Activated T-helper 17 cell treated with anti-CD3 and anti-CD28 coated beads, Interleukin-2, amount 50 U/mL, for 72 hours (primary cell): ENCODE data around the gene RPL13A. TPM values are rescaled to one million over a fixed set of nuclear protein-coding genes. Genes with fewer than 3 reads are reported as not detected.
"Not testable (repeated sequence)": the region's sequence is repeated elsewhere in the genome, so short reads cannot be mapped to it uniquely, and the experiment has no call there.

Experiments
- ATAC-seq: fragments of 150-1000 bp; cut with Tn5 transposase; replicated peaks from 2 replicates; pipeline ENCODE4 v1.10.0; 2021; ENCODE audit warnings: mild to moderate bottlenecking, moderate library complexity
- H3K27ac Mint-ChIP-seq: one replicate; pipeline ENCODE4 v1.8.0; 2022; ENCODE audit warnings: mixed read lengths
- H3K27me3 Mint-ChIP-seq: one replicate; pipeline ENCODE4 v1.8.0; 2022; ENCODE audit warnings: mixed read lengths
- H3K36me3 Mint-ChIP-seq: one replicate; pipeline ENCODE4 v1.8.0; 2022; ENCODE audit warnings: low read depth, mild to moderate bottlenecking, mixed read lengths
- H3K4me1 Mint-ChIP-seq: one replicate; pipeline ENCODE4 v1.8.0; 2022; ENCODE audit warnings: mixed read lengths
- H3K4me3 Mint-ChIP-seq: one replicate; pipeline ENCODE4 v1.8.0; 2022; ENCODE audit warnings: mild to moderate bottlenecking, mixed read lengths
- H3K9me3 Mint-ChIP-seq: one replicate; pipeline ENCODE4 v1.8.0; 2022; ENCODE audit warnings: mixed read lengths
- total RNA-seq, 2 donors: library from RNA; stranded (reverse); gene quantifications; one replicate each; pipeline ENCODE4 v1.2.3, GENCODE V29; 2022

RPL13A gene
- total RNA-seq, 2 donors from 2014 or later, result 3,905 to 4,763 TPM

DNA sequence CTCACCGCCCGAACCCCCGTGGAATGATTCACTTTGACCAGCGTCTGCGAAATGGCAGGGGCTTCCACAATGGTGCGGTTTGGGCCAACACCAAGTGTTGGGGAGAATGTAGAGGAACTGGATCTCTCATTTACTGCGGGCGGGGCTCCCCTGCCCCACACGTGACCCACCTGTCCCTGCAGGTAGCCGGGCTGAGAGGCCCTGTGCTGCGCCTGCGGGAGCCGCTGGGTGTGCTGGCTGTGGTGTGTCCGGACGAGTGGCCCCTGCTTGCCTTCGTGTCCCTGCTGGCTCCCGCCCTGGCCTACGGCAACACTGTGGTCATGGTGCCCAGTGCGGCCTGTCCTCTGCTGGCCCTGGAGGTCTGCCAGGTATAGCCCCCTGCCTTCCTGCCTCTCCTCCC lies 19.2 kb upstream of the RPL13A start:
- Mint-ChIP-seq H3K36me3 (peaks cover 14% of the 10 kb centered on the region), H3K27me3 (no peaks in the 10 kb centered on the region), H3K4me3 (peak overlapping the region; percentile 85), H3K4me1 (peaks cover 7% of the 10 kb centered on the region), H3K9me3 (no peaks in the 10 kb centered on the region), H3K27ac (peak overlapping the region; percentile 97)
- no peak for ATAC-seq

DNA sequence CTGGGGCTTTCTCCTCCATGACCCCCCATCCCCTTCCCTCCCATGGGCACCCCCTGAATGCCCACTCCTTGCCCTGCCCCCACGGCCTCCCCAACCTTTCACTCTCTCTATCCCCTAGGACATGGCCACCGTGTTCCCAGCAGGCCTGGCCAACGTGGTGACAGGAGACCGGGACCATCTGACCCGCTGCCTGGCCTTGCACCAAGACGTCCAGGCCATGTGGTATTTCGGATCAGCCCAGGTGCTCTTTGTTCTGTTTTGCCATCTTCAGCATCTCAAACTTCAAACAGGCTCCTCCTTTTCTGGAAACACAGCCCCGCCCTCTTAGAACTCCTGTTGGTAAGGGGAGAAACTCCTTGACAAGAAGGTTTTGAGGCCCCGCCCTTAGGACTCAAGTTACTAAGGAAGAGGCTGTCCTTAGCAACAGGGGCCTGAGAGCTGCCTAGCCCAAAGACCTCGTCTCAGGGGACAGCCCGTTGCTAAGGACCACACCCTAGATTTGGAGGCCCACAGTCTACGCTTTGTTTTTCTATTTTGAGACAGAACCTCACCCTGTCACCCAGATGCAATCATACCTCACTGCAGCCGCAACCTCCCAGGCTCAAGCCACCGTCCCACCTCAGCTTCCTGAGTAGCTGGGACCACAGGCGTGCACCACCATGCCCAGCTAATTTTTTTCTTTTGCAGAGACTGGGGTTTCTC lies 18.5 kb upstream of the RPL13A start:
- peak overlapping the region; percentile 97 for H3K27ac Mint-ChIP-seq
- H3K4me1 Mint-ChIP-seq, result peaks cover 7% of the 10 kb centered on the region
- no peaks in the 10 kb centered on the region for H3K27me3 Mint-ChIP-seq
- peak overlapping the region; percentile 85 for H3K4me3 Mint-ChIP-seq
- no peaks in the 10 kb centered on the region for H3K9me3 Mint-ChIP-seq
- ATAC-seq, result peak; percentile 80
- H3K36me3 Mint-ChIP-seq, result peaks cover 14% of the 10 kb centered on the region

DNA sequence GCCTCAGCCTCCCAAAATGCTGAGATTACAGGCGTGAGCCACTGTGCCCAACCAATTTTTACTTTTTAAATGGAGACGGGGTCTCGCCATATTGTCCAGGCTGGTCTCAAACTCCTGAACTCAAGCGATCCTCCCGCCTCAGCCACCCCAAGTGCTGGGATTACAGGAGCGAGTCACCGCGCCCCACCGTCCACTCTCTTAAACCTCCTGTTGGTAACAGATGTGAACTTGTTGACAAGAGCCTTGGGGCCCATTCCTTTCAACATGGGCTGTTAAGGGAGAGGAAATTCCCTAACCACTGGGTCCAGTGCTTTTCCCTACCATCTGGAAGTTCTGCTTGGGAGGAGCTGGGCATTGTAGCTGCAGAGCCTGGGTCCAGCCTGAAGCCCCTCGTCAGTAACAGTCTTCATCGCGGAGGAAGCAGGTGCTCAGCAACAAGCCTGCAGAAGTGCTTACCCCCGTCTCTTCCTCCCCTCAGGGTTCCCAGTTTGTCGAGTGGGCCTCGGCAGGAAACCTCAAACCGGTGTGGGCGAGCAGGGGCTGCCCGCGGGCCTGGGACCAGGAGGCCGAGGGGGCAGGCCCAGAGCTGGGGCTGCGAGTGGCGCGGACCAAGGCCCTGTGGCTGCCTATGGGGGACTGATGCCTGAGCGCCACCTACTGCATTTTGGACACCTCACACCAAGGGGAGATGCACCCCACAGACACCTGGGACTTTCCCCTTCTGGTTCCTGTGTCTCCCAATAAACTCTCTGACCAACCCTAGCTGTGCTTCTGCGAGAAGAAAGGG lies 17.4 kb upstream of the RPL13A start:
- H3K9me3 Mint-ChIP-seq, result no peaks in the 10 kb centered on the region
- H3K4me3 Mint-ChIP-seq, result peak overlapping the region; percentile 85
- peak; percentile 74 for ATAC-seq
- peaks cover 14% of the 10 kb centered on the region for H3K36me3 Mint-ChIP-seq
- H3K4me1 Mint-ChIP-seq, result peaks cover 8% of the 10 kb centered on the region
- no peaks in the 10 kb centered on the region for H3K27me3 Mint-ChIP-seq
- H3K27ac Mint-ChIP-seq, result peak overlapping the region; percentile 97

DNA sequence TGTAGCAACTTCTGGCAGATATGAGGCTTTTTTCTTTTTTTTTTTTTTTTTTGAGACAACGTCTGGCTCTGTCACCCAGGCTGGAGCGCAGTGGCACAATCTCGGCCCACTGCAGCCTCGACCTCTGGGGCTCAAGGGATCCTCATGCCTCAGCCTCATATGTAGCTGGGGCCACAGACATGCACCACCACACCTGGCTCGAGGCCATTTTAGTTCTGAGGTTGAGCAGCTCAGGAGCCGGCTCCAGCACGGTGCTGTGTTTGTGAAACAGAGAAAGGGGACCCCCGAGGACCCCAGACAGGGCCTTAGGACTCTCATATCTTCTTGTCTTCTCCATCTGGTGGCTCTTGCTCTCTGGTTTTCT lies 16.8 kb upstream of the RPL13A start:
- peaks cover 12% of the 10 kb centered on the region for H3K4me1 Mint-ChIP-seq
- H3K4me3 Mint-ChIP-seq, result peak overlapping the region; percentile 85
- no peaks in the 10 kb centered on the region for H3K9me3 Mint-ChIP-seq
- H3K36me3 Mint-ChIP-seq, result peaks cover 20% of the 10 kb centered on the region
- peak overlapping the region; percentile 97 for H3K27ac Mint-ChIP-seq
- H3K27me3 Mint-ChIP-seq, result no peaks in the 10 kb centered on the region
- ATAC-seq, result no peak

DNA sequence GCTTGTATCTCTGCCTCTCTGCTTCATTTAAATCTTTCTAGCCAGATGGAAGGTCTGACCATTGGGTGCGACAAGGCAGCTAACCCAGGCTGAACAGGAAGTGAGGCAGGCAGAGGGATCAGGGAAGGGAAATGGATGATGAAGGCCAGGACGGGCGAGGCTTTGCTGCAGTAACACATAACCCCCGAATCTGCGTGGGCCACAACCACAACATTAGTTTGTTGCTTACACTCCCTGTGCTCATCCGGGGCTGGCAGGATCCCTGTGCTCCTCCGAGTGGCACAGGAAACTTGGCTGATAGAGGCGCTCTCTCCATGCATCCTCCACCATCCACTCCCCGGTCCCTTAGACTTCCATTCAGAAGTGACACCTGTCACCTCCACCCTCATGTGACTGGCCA lies 14.5 kb upstream of the RPL13A start:
- H3K27me3 Mint-ChIP-seq, result no peaks in the 10 kb centered on the region
- peaks cover 39% of the 10 kb centered on the region for H3K36me3 Mint-ChIP-seq
- peak overlapping the region; percentile 95 for H3K27ac Mint-ChIP-seq
- peak overlapping the region; percentile 98 for H3K4me3 Mint-ChIP-seq
- ATAC-seq, result no peak
- H3K9me3 Mint-ChIP-seq, result no peaks in the 10 kb centered on the region
- peaks cover 20% of the 10 kb centered on the region for H3K4me1 Mint-ChIP-seq

DNA sequence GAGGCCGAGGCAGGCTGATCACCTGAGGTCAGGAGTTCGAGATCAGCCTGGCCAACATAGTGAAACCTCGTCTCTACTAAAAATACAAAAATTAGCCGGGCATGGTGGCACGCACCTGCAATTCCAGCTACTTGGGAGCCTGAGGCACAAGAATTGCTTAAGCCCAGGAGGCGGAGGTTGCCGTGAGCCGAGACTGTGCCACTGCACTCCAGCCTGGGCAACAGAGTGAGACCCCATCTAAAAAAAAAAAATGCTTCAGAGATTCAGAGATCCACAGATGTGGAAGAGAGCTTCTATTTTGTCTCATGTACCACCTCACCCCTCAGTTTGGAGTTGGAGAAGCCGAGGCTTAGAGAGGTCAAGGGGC lies 13.9 kb upstream of the RPL13A start:
- not testable (repeated sequence) for ATAC-seq, H3K27me3 Mint-ChIP-seq, H3K9me3 Mint-ChIP-seq
- H3K36me3 Mint-ChIP-seq, result peaks cover 40% of the 10 kb centered on the region
- peaks cover 20% of the 10 kb centered on the region for H3K4me1 Mint-ChIP-seq
- peak overlapping the region; percentile 98 for H3K4me3 Mint-ChIP-seq
- peak overlapping the region; percentile 95 for H3K27ac Mint-ChIP-seq

DNA sequence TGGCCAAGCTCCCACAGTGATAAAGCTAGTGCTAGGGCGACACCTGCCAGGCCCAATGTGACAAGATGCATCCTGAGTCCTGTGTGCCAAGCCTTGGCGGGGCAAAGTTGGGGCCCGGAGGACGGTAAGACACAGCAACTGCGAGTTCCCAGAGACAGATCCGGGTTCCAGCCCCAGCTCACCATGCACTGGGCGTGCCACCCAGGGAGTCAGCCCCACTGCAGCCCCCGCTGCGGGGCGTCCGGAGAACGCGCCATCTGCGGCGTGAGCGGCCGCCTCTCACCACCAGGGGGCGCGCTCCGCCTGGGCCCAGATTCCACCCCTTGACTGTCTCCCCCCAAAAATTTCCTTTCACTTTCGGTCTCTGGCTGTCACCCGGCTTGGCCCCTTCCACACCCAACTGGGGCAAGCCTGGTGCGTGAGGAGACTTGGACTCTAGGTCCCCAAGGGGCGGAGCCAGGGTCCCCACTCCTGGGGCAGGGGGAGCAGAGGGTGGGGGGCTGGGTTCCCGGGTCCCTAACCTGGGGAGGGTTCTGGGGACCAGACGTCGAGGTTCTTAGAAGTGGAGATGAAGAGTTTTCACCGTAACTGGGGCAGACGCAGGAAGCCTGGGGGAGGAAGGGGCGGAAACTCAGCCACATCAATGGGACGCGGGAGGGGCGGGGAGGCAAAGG lies 13.4 kb upstream of the RPL13A start, which contains the start of gene FLT3LG:
Gene FLT3LG, plus strand, starts transcription at position 348 of the 674 bp plus-strand sequence. CDS start 425 bp downstream, outside the sequence.
- peak within 1 kb of the TSS; percentile 98 for H3K4me3 Mint-ChIP-seq
- H3K27ac Mint-ChIP-seq, result peak within 1 kb of the TSS; percentile 95
- H3K27me3 Mint-ChIP-seq, result no peaks in the 10 kb centered on the region
- peak; percentile 52 for ATAC-seq
- peaks cover 40% of the 10 kb centered on the region for H3K36me3 Mint-ChIP-seq
- peaks cover 15% of the 10 kb centered on the region for H3K4me1 Mint-ChIP-seq
- no peaks in the 10 kb centered on the region for H3K9me3 Mint-ChIP-seq

DNA sequence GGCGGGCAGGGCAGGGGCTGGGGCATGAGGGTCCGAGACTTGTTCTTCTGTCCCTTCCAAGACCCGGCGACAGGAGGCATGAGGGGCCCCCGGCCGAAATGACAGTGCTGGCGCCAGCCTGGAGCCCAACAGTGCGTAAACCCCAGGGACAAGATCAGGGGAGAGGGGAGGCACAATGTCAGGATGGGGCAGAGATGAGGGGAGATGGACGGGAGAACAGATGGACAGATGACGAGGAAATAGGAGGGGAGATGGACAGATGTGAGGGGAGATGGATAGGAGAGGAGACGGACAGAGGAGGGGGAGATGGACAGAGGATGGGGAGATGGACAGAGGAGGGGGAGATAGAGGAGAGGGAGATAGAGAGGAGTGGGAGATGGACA lies 12.9 kb upstream of the RPL13A start:
- Mint-ChIP-seq H3K4me3 (peak overlapping the region; percentile 98), H3K27ac (peak overlapping the region; percentile 95), H3K9me3 (no peaks in the 10 kb centered on the region), H3K27me3 (no peaks in the 10 kb centered on the region), H3K36me3 (peaks cover 42% of the 10 kb centered on the region), H3K4me1 (peaks cover 14% of the 10 kb centered on the region)
- ATAC-seq, result no peak

DNA sequence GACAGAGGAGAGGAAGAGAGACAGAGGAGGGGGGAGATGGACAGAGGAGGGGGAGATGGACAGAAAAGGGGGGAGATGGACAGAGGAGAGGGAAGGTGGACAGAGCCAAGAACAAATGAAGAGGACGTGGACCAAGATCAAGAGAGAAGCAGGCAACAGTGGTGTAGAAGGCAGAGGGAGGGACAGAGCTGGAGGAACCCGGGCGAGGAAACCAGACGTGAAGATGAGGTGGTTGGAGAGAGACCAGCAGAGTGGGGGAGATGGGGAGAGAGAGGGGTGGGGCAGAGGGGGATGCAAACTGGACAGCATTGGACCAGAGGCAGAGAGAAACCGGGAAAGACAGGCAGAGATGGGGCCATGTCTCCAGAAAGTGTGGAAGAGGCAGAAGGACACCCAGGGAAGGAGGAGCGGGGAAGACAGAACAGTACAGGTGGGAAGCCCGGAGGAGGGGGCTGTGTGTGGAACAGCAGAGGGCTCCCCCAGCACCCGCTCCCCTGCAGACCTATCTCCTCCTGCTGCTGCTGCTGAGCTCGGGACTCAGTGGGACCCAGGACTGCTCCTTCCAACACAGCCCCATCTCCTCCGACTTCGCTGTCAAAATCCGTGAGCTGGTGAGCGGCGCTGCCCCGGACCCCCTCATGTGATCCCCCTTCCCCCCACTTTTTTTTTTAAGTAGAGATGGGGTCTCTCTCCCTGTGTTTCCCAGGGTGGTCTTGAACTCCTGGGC lies 12.1 kb upstream of the RPL13A start:
- no peaks in the 10 kb centered on the region for H3K27me3 Mint-ChIP-seq
- no peaks in the 10 kb centered on the region for H3K9me3 Mint-ChIP-seq
- peak overlapping the region; percentile 98 for H3K4me3 Mint-ChIP-seq
- peaks cover 50% of the 10 kb centered on the region for H3K36me3 Mint-ChIP-seq
- ATAC-seq, result no peak
- peak overlapping the region; percentile 95 for H3K27ac Mint-ChIP-seq
- H3K4me1 Mint-ChIP-seq, result peaks cover 14% of the 10 kb centered on the region

DNA sequence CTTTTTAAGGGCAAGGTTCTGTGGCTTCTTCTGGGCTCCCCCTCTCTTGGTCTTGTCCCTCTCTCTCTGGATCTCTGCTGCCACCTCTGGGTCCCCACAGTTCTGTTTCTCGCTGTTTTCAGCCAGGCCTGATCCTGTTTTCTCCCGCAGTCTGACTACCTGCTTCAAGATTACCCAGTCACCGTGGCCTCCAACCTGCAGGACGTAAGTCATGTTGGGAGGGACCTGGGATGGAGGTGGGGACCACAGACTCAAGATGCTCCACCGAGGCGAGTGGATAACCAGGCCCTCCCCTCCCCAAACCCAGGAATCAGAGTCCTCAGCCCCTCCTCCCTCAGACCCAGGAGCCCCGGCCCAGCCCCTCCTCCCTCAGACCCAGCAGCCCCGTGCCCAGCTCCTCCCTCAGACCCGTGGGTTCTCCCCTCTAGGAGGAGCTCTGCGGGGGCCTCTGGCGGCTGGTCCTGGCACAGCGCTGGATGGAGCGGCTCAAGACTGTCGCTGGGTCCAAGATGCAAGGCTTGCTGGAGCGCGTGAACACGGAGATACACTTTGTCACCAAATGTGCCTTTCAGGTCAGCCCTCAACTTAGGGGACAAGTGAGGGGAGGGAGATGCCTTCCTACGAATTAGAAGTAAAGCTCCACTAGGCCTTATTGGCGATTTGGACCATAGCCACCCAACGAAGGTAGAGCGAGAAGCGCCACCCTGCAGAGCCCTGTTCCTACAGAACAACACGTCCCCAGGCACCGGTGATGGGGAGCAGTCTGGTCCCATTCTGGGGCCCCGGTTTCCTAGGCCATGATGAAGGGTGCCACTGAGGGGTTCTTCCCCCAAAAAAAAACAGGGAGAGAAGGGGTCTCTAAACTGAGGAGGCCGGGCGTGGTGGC lies 11.2 kb upstream of the RPL13A start:
- H3K9me3 Mint-ChIP-seq, result no peaks in the 10 kb centered on the region
- H3K27ac Mint-ChIP-seq, result peak overlapping the region; percentile 95
- H3K4me1 Mint-ChIP-seq, result peaks cover 14% of the 10 kb centered on the region
- H3K36me3 Mint-ChIP-seq, result peaks cover 59% of the 10 kb centered on the region
- ATAC-seq, result peak; percentile 76
- H3K4me3 Mint-ChIP-seq, result peak overlapping the region; percentile 98
- H3K27me3 Mint-ChIP-seq, result no peaks in the 10 kb centered on the region

DNA sequence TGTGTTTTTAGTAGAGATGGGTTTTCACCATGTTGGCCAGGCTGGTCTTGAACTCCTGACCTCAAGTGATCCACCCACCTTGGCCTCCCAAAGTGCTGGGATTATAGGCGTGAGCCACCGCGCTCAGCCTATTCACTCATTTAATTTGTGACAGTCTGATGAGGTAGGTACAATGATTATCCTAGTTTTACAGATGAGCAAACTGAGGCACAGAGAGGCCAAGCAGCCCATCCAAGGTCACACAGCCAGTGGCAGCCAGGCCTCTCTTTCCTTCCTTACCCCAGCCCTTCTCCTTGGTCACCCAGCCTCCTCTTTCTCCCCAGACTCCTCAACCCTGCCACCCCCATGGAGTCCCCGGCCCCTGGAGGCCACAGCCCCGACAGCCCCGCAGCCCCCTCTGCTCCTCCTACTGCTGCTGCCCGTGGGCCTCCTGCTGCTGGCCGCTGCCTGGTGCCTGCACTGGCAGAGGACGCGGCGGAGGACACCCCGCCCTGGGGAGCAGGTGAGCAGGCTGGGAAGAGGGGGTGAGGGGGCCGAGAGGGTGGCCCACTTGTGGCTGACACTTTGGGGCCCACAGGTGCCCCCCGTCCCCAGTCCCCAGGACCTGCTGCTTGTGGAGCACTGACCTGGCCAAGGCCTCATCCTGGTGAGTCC lies 7.3 kb upstream of the RPL13A start:
- H3K4me3 Mint-ChIP-seq, result no peak overlapping the region

DNA sequence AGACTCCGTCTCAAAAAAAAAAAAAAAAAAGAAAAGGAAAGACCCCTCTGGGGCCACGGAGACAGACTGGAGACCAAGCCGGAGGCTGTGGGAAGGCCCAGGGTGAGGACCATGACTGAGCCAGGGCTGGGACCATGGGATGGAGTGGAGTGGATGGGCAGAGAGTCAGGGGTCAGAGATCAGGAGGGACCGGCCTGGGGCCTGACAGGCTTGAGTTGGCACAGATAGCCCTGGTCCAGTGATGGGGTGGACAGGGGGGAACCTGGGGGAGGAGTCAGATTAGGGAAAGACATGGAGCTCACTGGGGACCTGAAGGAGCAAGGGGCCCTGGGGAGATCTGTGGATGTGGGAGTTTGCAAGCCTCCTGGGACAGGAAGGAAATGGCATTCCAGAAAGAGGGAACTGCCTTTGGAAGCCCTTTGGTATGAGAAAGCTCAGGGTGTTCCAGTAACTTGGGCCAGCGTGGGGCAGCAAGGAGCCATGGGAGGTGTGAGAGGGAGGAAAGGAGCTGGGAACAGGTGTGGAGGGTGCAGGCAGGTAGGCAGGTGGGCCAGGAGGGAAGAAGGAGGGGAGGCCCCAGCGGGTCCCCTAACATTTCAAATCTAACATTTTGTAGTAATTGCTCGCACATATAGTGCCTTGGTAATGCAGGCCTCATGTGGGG lies 6.3 kb upstream of the RPL13A start:
- Mint-ChIP-seq H3K27me3 (no peaks in the 10 kb centered on the region), H3K4me3 (no peak overlapping the region), H3K4me1 (peaks cover 4% of the 10 kb centered on the region), H3K36me3 (peaks cover 89% of the 10 kb centered on the region), H3K27ac (peak overlapping the region; percentile 51), H3K9me3 (no peaks in the 10 kb centered on the region)
- no peak for ATAC-seq

More for the DNA sequence above, 7.3 kb upstream of the RPL13A start:
- Mint-ChIP-seq H3K36me3 (peaks cover 90% of the 10 kb centered on the region), H3K9me3 (no peaks in the 10 kb centered on the region), H3K27me3 (no peaks in the 10 kb centered on the region), H3K4me1 (peaks cover 11% of the 10 kb centered on the region), H3K27ac (no peak overlapping the region)
- ATAC-seq, result no peak

DNA sequence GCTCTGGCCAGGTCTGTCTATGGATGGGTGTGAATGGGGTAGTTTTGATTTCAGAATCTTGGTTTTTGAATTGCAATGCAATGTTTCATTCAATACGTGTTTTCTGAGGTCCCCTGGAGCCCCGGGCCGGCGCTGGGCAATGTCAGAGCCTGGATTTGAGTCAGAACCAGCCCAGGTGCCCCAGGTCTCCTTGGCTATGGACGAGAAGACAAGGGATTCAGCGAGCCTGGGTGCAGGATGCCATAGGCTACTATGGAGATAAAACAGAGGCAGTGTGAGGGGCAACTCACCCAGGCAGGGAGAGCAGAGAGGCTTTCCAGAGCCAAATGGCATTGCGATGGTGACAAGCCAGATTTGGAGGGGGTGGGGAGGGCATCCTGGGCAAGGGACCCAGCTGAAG lies 1.2 kb upstream of the RPL13A start:
- no peaks in the 10 kb centered on the region for H3K27me3 Mint-ChIP-seq
- H3K9me3 Mint-ChIP-seq, result no peaks in the 10 kb centered on the region
- ATAC-seq, result no peak
- peak overlapping the region; percentile 98 for H3K4me3 Mint-ChIP-seq
- peaks cover 3% of the 10 kb centered on the region for H3K4me1 Mint-ChIP-seq
- H3K27ac Mint-ChIP-seq, result peak overlapping the region; percentile 89
- peaks cover 93% of the 10 kb centered on the region for H3K36me3 Mint-ChIP-seq
